DMS53 treated with DMSO at 0.1 percent for 48 hours (cell line): ENCODE measurements around the gene ANKRD18A.
"Not testable (repeated sequence)": the region's sequence is repeated elsewhere in the genome, so short reads cannot be mapped to it uniquely, and the experiment has no call there.

ENCODE experiments used
- DNase-seq: peaks from one replicate; lab custom pipeline; 2025; ENCODE audit not compliant: unreplicated experiment; lab: John Stamatoyannopoulos, UW

The ANKRD18A gene

DNA sequence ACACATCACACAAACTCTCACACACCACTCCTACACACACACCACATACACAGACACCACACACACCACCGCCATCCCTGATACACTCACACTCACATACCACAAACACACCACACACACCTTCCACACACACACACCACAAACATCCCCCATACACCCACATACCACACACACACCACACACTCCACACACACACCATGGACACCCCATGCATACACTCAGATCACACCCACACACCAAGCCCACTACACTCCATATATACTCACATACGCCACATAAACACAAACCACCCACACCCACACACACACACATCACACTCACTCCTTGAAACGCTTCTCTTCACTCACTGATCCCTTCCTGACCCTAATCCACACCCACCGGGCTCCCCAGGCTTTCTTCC is 9.1 kb upstream of the ANKRD18A start:
- no peak for DNase-seq

DNA sequence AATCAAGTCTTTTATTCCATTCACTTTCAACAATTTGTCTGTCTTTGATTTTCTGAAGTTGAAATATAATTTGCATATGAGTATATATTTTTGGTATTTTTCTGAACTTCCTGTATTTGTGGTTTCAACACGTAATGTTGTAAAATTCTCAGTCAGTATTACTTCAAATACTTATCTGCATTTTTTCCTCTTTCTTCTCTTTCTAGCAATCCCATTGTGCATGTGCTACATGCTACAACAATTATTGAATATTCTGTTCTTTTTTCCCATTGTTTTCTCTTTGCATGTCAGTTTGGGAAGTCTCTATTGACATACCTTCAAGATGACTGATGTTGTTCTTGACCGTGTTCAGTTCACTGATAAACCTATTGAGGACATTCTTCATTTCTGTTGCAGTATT is 5.6 kb upstream of the ANKRD18A start:
- no peak for DNase-seq

DNA sequence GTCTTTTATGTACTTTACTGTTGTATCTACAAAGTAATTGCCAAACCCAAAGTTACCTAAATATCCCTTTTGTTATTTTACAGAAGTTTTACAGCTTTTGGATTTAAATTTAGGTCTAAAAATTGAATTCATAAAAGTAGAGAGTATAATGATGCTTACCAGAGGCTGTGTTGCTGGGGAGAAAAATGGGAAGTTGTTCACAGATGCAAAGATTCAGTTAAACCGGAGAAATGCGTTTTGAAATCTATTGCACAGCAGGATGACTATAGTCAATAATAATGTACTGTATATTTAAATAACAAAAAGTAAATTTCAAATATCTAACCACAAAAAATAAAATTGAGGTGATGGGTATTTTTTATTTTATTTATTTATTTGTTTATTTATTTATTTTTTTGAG is 2.6 kb upstream of the ANKRD18A start:
- no peak for DNase-seq

DNA sequence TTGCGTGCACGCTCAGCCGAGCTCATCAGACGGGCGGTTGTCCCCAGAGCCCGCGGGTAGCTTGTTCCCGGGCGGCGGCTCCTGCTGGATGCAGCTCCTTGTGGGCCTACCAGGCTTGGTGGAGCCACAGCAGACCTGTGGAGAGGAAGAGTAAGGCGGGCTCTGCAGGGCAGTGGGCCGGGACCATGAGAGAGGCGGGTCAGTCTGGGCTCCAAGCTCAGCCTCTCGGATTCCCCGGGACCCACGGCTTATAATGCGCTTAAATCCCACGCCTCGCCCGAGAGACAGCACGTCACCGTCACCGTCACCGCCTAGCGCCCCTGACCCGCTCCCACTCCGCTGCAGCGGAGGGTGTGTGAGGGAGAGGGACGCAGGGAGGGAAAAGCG is 1.9 kb upstream of the ANKRD18A start:
- DNase-seq = peak; percentile 17

- DNase-seq = peak; percentile 37
These were observed 1.3 kb upstream of the ANKRD18A start for GRCh38 chr9:38621434-38622287.

GRCh38 chr9:38619556-38620447 is 594 bp downstream of the ANKRD18A start:
- no peak for DNase-seq

DNA sequence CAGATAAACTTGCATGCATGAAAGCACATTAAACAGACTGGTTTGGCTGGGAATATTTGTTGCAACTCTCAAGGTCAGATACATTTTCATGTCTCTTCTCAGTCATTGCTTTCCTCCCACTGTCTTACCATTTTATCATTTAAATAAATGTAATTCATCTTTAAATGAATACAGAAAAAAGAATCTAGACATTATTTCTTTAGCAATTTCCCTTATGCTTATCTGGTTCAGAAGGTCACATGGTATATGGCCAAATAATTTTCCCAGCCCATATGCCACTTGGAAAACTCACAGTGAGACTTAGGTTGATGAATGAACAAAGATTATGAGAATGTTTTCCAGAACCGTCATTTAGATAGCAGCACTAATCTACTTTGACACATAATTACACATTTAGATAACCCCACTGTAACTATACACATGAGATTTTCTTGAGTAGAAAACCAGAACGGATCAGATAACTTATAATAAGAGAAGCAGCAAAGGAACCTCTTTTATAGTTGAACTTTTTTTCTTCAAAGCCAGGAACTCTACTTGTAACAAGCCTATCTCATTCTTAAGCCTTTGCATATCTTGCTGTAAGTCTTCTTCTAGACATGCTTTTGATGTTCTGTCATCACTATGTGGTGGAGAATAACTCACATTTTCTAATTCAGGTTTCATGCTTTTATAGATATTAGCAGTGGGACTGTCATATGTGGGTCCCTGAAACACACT is 22.2 kb downstream of the ANKRD18A start:
- DNase-seq = not testable (repeated sequence)

GRCh38 chr9:38595117-38595516 is 25.3 kb downstream of the ANKRD18A start:
- DNase-seq = not testable (repeated sequence)

- not testable (repeated sequence) for DNase-seq
These were observed 28.9 kb downstream of the ANKRD18A start for GRCh38 chr9:38591346-38592063.

DNA sequence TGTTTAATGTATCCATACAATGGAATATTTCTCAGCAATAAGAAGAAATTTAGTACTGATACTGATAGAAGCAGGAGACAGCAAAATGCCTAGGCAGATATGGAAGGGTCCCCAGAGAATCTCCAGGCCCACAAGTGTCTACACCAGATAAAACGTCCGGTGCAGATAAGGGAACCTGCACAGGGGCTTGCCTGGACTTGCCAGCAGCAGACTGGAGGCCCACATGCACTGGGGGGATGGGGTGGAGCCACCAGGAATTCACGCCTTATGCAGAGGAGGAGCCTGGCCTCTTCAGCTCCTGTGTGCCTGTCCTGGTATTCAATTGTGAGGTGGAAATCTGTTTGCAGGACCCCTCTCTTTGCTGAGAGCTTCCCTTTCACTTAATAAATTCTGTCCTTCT is 36.6 kb downstream of the ANKRD18A start:
- not testable (repeated sequence) for DNase-seq

GRCh38 chr9:38580112-38580511 is 40.3 kb downstream of the ANKRD18A start:
- not testable (repeated sequence) for DNase-seq

DNA sequence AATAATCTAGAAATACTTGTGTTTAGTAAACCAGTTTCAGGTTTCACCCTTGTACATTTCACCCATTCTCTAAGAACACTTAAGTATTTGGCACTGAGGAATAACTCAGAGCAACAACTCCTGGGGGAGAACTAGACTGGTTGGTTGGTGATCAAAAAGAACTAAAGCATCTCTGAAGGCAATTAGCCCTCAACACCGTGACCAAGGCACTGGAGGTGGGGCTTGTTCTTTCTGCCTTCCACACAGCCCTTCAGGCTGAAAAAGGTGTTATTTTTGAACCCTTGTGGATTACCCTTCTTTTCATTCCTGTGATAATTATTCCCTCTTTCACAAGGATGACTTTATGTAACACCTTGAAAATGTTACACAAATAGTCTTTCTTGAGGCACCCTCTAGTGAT is 44.2 kb downstream of the ANKRD18A start:
- not testable (repeated sequence) for DNase-seq

DNA sequence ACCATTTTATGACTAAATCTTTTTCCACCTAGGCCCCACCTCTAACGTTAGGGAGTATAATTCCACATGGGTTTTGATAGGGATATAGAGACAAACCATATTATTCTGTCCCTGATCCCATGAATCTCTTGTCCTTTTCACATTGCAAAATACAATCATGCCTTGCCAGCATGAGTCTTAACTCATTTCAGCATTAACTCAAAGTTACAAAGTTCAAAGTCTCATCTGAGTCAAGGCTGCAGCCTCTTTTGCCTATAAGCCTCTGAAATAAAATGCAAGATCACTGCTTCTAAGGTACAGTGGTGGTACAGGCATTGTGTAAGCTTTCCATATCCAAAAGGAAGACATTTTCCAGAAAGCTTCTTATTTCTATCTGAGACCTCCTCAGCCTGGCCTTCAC is 54.3 kb downstream of the ANKRD18A start:
- not testable (repeated sequence) for DNase-seq

DNA sequence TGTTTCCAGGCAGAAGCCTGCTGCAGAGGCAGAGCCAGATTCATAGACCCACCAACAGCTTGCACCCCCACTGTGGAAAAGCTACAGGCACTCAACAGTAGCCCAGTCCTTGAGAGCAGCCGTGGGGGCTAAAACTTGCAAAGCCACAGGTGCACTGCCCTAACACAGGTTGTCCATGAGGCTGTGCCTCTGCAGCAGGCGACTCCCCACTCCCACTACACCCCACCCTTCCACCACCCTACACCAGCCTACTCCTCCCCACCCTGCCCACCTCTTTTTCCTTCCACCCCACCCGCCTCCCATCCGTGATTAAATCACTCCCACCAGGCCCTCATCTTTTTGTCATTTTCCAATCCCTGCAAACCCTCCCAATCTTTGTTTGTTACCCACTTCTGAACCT is 55.2 kb downstream of the ANKRD18A start:
- not testable (repeated sequence) for DNase-seq

- DNase-seq = not testable (repeated sequence)
These were observed 56.5 kb downstream of the ANKRD18A start for GRCh38 chr9:38563911-38564310.

GRCh38 chr9:38561134-38561533 is 59.3 kb downstream of the ANKRD18A start:
- not testable (repeated sequence) for DNase-seq

DNA sequence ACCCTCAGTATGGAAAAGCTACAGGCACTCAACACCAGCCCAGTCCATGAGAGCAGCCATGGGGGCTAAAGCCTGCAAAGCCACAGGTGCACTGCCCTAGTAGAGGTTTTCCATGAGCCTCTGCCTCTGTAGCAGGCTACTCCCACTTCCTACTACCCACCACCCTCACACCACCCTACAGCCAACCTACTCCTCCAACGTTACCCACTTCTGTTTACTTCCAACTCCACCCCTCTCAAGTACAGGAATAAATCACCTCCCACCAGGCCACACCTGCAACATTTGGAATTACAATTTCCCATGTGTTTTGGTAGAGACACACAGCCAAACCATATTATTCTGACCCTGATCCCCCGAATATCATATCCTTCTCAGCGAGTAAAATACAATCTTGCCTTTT is 61.2 kb downstream of the ANKRD18A start:
- not testable (repeated sequence) for DNase-seq

DNA sequence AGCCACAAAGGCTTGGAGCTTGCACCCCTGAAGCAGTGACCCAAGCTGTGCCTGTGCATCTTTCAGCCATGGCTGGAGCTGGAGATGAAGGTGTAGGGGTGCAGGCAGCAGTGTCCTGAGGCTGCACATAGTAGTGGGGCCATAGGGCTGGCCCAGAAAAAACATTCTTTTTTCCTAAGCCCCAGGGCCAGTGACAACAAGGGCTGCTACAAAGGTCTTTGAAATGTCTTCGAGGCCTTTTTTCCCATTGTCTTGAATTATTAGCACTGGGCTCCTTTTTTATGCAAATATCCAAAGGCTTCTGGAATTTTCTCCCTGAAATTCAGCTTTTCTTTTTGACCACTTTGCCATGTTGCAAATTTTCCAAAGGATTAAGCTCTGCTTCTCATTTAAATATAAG is 62.6 kb downstream of the ANKRD18A start:
- not testable (repeated sequence) for DNase-seq

DNA sequence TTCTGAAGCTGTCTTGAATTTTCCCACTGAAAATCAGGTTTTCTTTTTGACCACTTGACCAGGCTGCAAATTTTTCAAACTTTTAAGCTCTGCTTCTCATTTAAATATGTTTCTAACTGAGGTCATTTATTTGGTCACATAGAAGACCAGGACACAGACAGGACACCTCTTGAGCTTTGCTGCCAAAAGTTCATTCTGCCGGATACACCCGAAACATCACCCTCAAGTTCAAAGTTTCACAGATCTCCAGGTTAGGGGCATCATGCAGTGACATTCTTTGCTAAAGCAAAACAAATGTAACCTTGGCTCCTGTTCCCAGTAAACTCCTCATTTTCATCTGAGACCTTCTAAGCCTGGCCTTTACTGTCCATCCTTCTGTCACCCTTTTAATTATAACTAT is 65.4 kb downstream of the ANKRD18A start:
- DNase-seq = not testable (repeated sequence)

GRCh38 chr9:38553019-38553418 is 67.4 kb downstream of the ANKRD18A start:
- not testable (repeated sequence) for DNase-seq
